K562 (cell line): Measurements from ENCODE around the gene CDC20. TPM values are rescaled to one million over a fixed set of nuclear protein-coding genes. Genes with fewer than 3 reads are reported as not detected.

ENCODE experiments used
- ARNT ChIP-seq, 2 experiments: fragments of 450-650 bp; IDR thresholded peaks; 2 replicates each; pipeline ENCODE4 v1.6.1; 2016; ENCODE audit warnings: mild to moderate bottlenecking in 1 of 2
- BCL6 ChIP-seq: fragments of 250-450 bp; sonication (Bioruptor Pico); IDR thresholded peaks from 2 replicates; pipeline ENCODE4 v1.4.0; 2020
- CTBP1 ChIP-seq: fragments of 450-650 bp; IDR thresholded peaks from 2 replicates; pipeline ENCODE4 v1.6.1; 2016; ENCODE audit warnings: borderline replicate concordance
- DPF2 ChIP-seq: fragments of 450-650 bp; IDR thresholded peaks from 2 replicates; pipeline ENCODE4 v1.6.1; 2016
- HMGN3 ChIP-seq: IDR thresholded peaks from 2 replicates; pipeline ENCODE4 v1.6.1; 2011; ENCODE audit warnings: borderline replicate concordance, low read depth, mild to moderate bottlenecking, mixed read lengths, low read length; ENCODE audit not compliant: insufficient read length; ENCODE audit errors: extremely low read depth
- NCOR1 ChIP-seq: fragments of 450-650 bp; IDR thresholded peaks from 2 replicates; pipeline ENCODE4 v1.6.1; 2016; ENCODE audit warnings: mild to moderate bottlenecking, moderate library complexity
- NFE2 ChIP-seq: IDR thresholded peaks from 2 replicates; pipeline ENCODE4 v1.6.1; 2014; ENCODE audit warnings: antibody characterized with exemption, low read depth
- NFE2L1 ChIP-seq: fragments of 450-650 bp; IDR thresholded peaks from 2 replicates; pipeline ENCODE4 v1.6.1; 2016; ENCODE audit warnings: missing genetic modification characterization, low read depth, mild to moderate bottlenecking, missing compliant biosample characterization, moderate library complexity, borderline replicate concordance
- NFRKB ChIP-seq: fragments of 450-650 bp; IDR thresholded peaks from 2 replicates; pipeline ENCODE4 v1.6.1; 2016; ENCODE audit warnings: low read depth
- PKNOX1 ChIP-seq: fragments of 450-650 bp; IDR thresholded peaks from 2 replicates; pipeline ENCODE4 v1.6.1; 2016
- PML ChIP-seq: IDR thresholded peaks from 2 replicates; pipeline ENCODE4 v1.6.1; 2012; ENCODE audit warnings: low read length, inconsistent platforms
- POLR2A ChIP-seq: fragments of 450-650 bp; conservative IDR thresholded peaks from 2 replicates; pipeline ENCODE4 v1.6.1; 2016
- POLR2H ChIP-seq: IDR thresholded peaks from 2 replicates; pipeline ENCODE4 v1.6.1; 2016; ENCODE audit warnings: missing genetic modification characterization, low read depth, mild to moderate bottlenecking, control low read depth, missing compliant biosample characterization, moderate library complexity
- RBM22 ChIP-seq: fragments of 200-400 bp; formaldehyde crosslinking; IDR thresholded peaks from 2 replicates; pipeline ENCODE4 v1.6.1; 2018; ENCODE audit warnings: low read length, low read depth; ENCODE audit not compliant: poor library complexity, severe bottlenecking
- RERE ChIP-seq: sonication (generic); formaldehyde crosslinking; IDR thresholded peaks from 2 replicates; pipeline ENCODE4 v1.8.0; 2023; ENCODE audit warnings: missing genetic modification reagents, mild to moderate bottlenecking, borderline replicate concordance
- TAF1 ChIP-seq: IDR thresholded peaks from 2 replicates; pipeline ENCODE4 v1.6.1; 2011; ENCODE audit warnings: mild to moderate bottlenecking, low read length, moderate library complexity; ENCODE audit not compliant: insufficient read depth, control insufficient read depth, severe bottlenecking; ENCODE audit errors: extremely low read depth
- TAL1 ChIP-seq: fragments of 450-650 bp; IDR thresholded peaks from 2 replicates; pipeline ENCODE4 v1.6.1; 2016; ENCODE audit warnings: mild to moderate bottlenecking
- ZBTB26 ChIP-seq: fragments of 450-650 bp; formaldehyde crosslinking; IDR thresholded peaks from 2 replicates; pipeline ENCODE4 v1.4.0; 2022; ENCODE audit warnings: missing genetic modification characterization
- ZKSCAN1 ChIP-seq: fragments of 150-350 bp; IDR thresholded peaks from 2 replicates; pipeline ENCODE4 v1.6.1; 2016; ENCODE audit warnings: low read depth, low read length
- ZKSCAN3 ChIP-seq: fragments of 250-450 bp; sonication (Bioruptor Pico); IDR thresholded peaks from 2 replicates; pipeline ENCODE4 v1.4.0; 2020
- ZNF507 ChIP-seq: conservative IDR thresholded peaks from 2 replicates; pipeline ENCODE4 v1.6.1; 2017; ENCODE audit warnings: missing genetic modification characterization, missing compliant biosample characterization
- polyA plus RNA-seq, 8 experiments: library from polyadenylated mRNA; depleted of rRNA in 4 of 8; stranded (reverse) in 5 of 8; unstranded in 3 of 8; fragments of >200 nt; fragmentation: Nextera tagmentation in 2 of 8; fragmentation: Illumina TruSeq in 1 of 8; extraction: Ambion mirVana in 2 of 8; extraction: Trizol in 1 of 8; gene quantifications; 2 replicates each; pipeline versions ENCODE4 v1.2.1 to v1.2.3, GENCODE V29; 2011 to 2014; ENCODE audit warnings: inconsistent platforms in 1 of 8, missing spikeins in 1 of 8
- total RNA-seq, 7 experiments: library from RNA; depleted of rRNA in 6 of 7; stranded (reverse); fragments of >200 nt in 6 of 7; fragmentation: Illumina TruSeq in 2 of 7; extraction: Trizol in 2 of 7; gene quantifications; 2 replicates each; pipeline versions ENCODE4 v1.2.1 to v1.2.3, GENCODE V29; 2011 to 2021; ENCODE audit warnings: low replicate concordance in 1 of 7

The CDC20 gene
- total and polyA plus RNA-seq, 9 of the 15 experiments (the other 6 are each of a cell fraction or from before 2014, with no cell fraction given) = 45.2 to 224 (median 121) TPM

- 0 out of 2 replicates have a peak, but pooled peaks have one; percentile 29 for TF ChIP-seq PKNOX1
- no peak for TF ChIP-seq NFRKB
- peak in 1 of 2 experiments; percentile 60; a peak in 2 of 4 replicates for TF ChIP-seq ARNT (IDR thresholded peaks at IDR 0.05)
- no peak for TF ChIP-seq ZKSCAN1
- TF ChIP-seq ZKSCAN3 = no peak
- peak; percentile 88; the same call in 1 of the 2 replicates for TF ChIP-seq CTBP1
- TF ChIP-seq RERE = no peak
- no peak for TF ChIP-seq ZBTB26
- peak; percentile 87 for TF ChIP-seq TAL1
- no peak for TF ChIP-seq BCL6 (CRISPR knock-in tag)
- 0 out of 2 replicates have a peak, but pooled peaks have one; percentile 27 for TF ChIP-seq NFE2
- no peak for TF ChIP-seq POLR2A
- no peak for TF ChIP-seq TAF1
- no peak for TF ChIP-seq NFE2L1 (tag)
- no peak for TF ChIP-seq ZNF507
- no peak for TF ChIP-seq POLR2H
- peak; percentile 84 for TF ChIP-seq DPF2
- peak; percentile 67; the same call in 1 of the 2 replicates for TF ChIP-seq PML
- no peak for TF ChIP-seq RBM22
- peak; percentile 87 for TF ChIP-seq NCOR1
- TF ChIP-seq HMGN3 = peak; percentile 97
Observed at GRCh38 chr1:43405219-43405875, 46.6 kb downstream of the CDC20 start (continued).
